DOHH2 (cell line): Measurements from ENCODE around the gene DUSP10.

Source experiments
- CTCF ChIP-seq: fragments of 200-600 bp; sonication (generic); IDR thresholded peaks from one replicate; pipeline ENCODE4 v1.5.1; 2014; ENCODE audit warnings: antibody characterized with exemption, mild to moderate bottlenecking, low read depth, low read length; ENCODE audit not compliant: poor library complexity, severe bottlenecking
- EZH2phosphoT487 ChIP-seq: fragments of 200-600 bp; sonication (generic); IDR thresholded peaks from 2 replicates; pipeline ENCODE4 v1.6.1; 2017; ENCODE audit warnings: borderline replicate concordance, mild to moderate bottlenecking, antibody characterized with exemption, low read length, moderate library complexity, mixed read lengths

GRCh38 chr1:221729771-221730330 lies 12.0 kb downstream of the DUSP10 start:
- TF ChIP-seq CTCF, result no peak
- no peak for TF ChIP-seq EZH2phosphoT487
